Measurements from ENCODE around the gene CLASRP.
A peak's percentile ranks its signal among the peaks of the same experiment; 100 is the strongest.

CLASRP gene

GRCh38 chr19:45021971-45022370 lies 16.9 kb upstream of the CLASRP start:
- no peak for DNase-seq

GRCh38 chr19:45023048-45023447 lies 15.8 kb upstream of the CLASRP start:
- no peak for DNase-seq

GRCh38 chr19:45025264-45025663 lies 13.6 kb upstream of the CLASRP start:
- no peak for DNase-seq

GRCh38 chr19:45027371-45027770 lies 11.5 kb upstream of the CLASRP start:
- no peak for DNase-seq

GRCh38 chr19:45030825-45031224 lies 8.0 kb upstream of the CLASRP start:
- DNase-seq: no peak

GRCh38 chr19:45032421-45032820 lies 6.4 kb upstream of the CLASRP start:
- DNase-seq: no peak

- no peak for DNase-seq
These were observed 3.1 kb upstream of the CLASRP start for GRCh38 chr19:45035755-45036154.

GRCh38 chr19:45037393-45038169 lies 1.3 kb upstream of the CLASRP start:
- DNase-seq: no peak

- no peak for DNase-seq
These were observed 1.4 kb downstream of the CLASRP start for GRCh38 chr19:45040059-45040771.

- no peak for DNase-seq
These were observed 2.3 kb downstream of the CLASRP start for GRCh38 chr19:45041125-45041524.

- no peak for DNase-seq
These were observed 7.0 kb downstream of the CLASRP start for GRCh38 chr19:45045671-45046353.

- no peak for DNase-seq
These were observed 7.5 kb downstream of the CLASRP start for GRCh38 chr19:45046355-45046754.

GRCh38 chr19:45047188-45047797 lies 8.4 kb downstream of the CLASRP start:
- DNase-seq: no peak

GRCh38 chr19:45049073-45049736 lies 10.4 kb downstream of the CLASRP start:
- DNase-seq: no peak

GRCh38 chr19:45050036-45050435 lies 11.2 kb downstream of the CLASRP start:
- no peak for DNase-seq

- no peak for DNase-seq
These were observed 13.2 kb downstream of the CLASRP start for GRCh38 chr19:45051929-45052579.

GRCh38 chr19:45056831-45057230 lies 18.0 kb downstream of the CLASRP start:
- no peak for DNase-seq

- no peak for DNase-seq
These were observed 18.6 kb downstream of the CLASRP start for GRCh38 chr19:45057444-45057843.

- no peak for DNase-seq
These were observed 19.8 kb downstream of the CLASRP start for GRCh38 chr19:45058622-45059159.

- DNase-seq: peak; percentile 87
These were observed 20.6 kb downstream of the CLASRP start for GRCh38 chr19:45059258-45059965.

- DNase-seq: no peak
These were observed 23.1 kb downstream of the CLASRP start for GRCh38 chr19:45061965-45062364.
